Stomach (tissue), 9 donors: Measurements from ENCODE around the gene ROCK2. TPM values are rescaled to one million over a fixed set of nuclear protein-coding genes. Genes with fewer than 3 reads are reported as not detected.

ENCODE experiments used
- DNase-seq, 2 donors: peaks; one replicate each; pipeline versions ENCODE4 v3.0.0 to v3.0.0-alpha.2; 2013 to 2019
- H3K27ac ChIP-seq, 5 donors: fragments of 200-600 bp in 4 of 5; sonication (generic) in 4 of 5; one replicate each; pipeline ENCODE4 v1.5.1; 2013 to 2019; ENCODE audit warnings: mild to moderate bottlenecking in 1 of 5, moderate library complexity in 1 of 5
- H3K27me3 ChIP-seq, 3 donors: fragments of 200-600 bp; sonication (generic); one replicate each; pipeline ENCODE4 v1.5.1; 2017 to 2019; ENCODE audit warnings: mixed run types in 1 of 3
- H3K36me3 ChIP-seq, 4 donors: fragments of 200-600 bp; sonication (generic); 1 replicate in 3 of 4; 2 replicates in 1 of 4; pipeline ENCODE4 v1.5.1; 2016 to 2019
- H3K4me1 ChIP-seq, 4 donors: fragments of 200-600 bp; sonication (generic); one replicate each; pipeline ENCODE4 v1.5.1; 2016 to 2019
- H3K4me3 ChIP-seq, 4 donors: fragments of 200-600 bp; sonication (generic) in 3 of 4; one replicate each; pipeline ENCODE4 v1.5.1; 2016 to 2019; ENCODE audit warnings: mild to moderate bottlenecking in 1 of 4
- H3K9me3 ChIP-seq, 4 donors: fragments of 200-600 bp; sonication (generic); one replicate each; pipeline ENCODE4 v1.5.1; 2016 to 2019
- EP300 ChIP-seq: sonication (generic); formaldehyde crosslinking; IDR thresholded peaks from one replicate; pipeline ENCODE4 v1.6.1; 2017; ENCODE audit warnings: antibody characterized with exemption
- POLR2A ChIP-seq, 4 donors: fragments of 450-650 bp; IDR thresholded peaks; one replicate each; pipeline ENCODE4 v1.6.1; 2016; ENCODE audit warnings: antibody characterized with exemption in 4 of 4, control low read depth in 2 of 4, mild to moderate bottlenecking in 1 of 4, moderate library complexity in 1 of 4
- POLR2AphosphoS5 ChIP-seq, 3 donors: sonication (generic); formaldehyde crosslinking; IDR thresholded peaks; one replicate each; pipeline ENCODE4 v1.6.1; 2016; ENCODE audit warnings: antibody characterized with exemption in 3 of 3
- WGBS, 5 donors: extraction: QIAGEN DNeasy Blood & Tissue Kit in 3 of 5; methylation state at CpG; one replicate each; pipeline versions ENCODE4 v1.1.5 to v1.1.7; 2013 to 2018; 5-methylcytosine and 5-hydroxymethylcytosine counted together
- intact Hi-C: fragments of 100-400 bp; cut with DNase I; formaldehyde crosslinking; loops from one replicate; pipeline ENCODE4 v1.15.1; 2023; ENCODE audit warnings: low total_unique reads
- polyA plus RNA-seq, 3 donors: library from polyadenylated mRNA; stranded (reverse); fragments of 200-250 nt; gene quantifications; one replicate each; pipeline ENCODE4 v1.2.3, GENCODE V29; 2013
- total RNA-seq, 5 donors: library from RNA; depleted of rRNA; stranded (reverse); fragments of >200 nt; gene quantifications; one replicate each; pipeline versions ENCODE4 v1.1.0 to v1.2.3, GENCODE V29; 2014 to 2016
- TF ChIP-seq, protein P1 (sequence below), 7 experiments: fragments of 450-650 bp in 4 of 7; fragments of 200-600 bp in 3 of 7; sonication (generic) in 3 of 7; IDR thresholded peaks; one replicate each; pipeline ENCODE4 v1.5.1; 2016 to 2019; ENCODE audit warnings: antibody characterized with exemption in 7 of 7, control low read depth in 2 of 7, mild to moderate bottlenecking in 1 of 7
- donor health status: healthy with polysubstance abuse.
- donor health status: Bipolar disorder and iron deficiency.
- donor health status: healthy.

ROCK2 gene
- total and polyA plus RNA-seq, 8 donors, result 5.6 to 113 (median 35.9) TPM

DNA sequence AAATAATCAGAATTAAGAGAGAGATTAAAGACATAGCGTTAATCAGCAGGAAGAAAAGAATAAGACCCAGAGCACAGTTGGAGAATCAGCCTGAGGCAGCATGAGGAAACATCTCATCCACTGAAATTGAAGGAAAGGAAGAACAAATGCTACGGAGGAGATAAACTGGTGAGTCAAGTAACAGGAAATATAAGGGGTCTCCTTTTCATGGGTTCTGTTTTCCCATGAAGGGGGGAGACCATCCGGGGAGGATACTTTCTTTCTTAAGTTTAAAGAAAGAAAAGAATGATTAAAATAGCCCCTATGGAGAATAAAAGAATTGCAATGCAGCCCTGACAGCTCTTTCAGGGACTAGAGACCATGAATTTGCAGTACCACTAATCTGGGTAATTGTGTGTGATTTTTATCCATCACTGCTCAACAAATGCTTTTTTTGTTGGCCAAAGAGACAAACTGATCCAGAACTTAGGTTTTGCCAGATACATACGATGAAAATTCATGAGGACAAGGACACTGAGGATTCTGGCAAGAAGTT is 17.7 kb downstream of the ROCK2 start:
- no peaks in the 10 kb centered on the region for H3K36me3 ChIP-seq
- no peak overlapping the region for H3K27ac ChIP-seq
- DNase-seq, result no peak
- H3K4me1 ChIP-seq, result peaks cover 4 to 53% (median 28%) of the 10 kb centered on the region in 4 donors
- H3K4me3 ChIP-seq, result no peak overlapping the region
- intact Hi-C loops, result no loop called here
- WGBS, 5 donors, result 59 to 70% (median 67%) methylated on average over 4 of the region's 4 CpGs
- H3K9me3 ChIP-seq, result no peaks in the 10 kb centered on the region
- TF ChIP-seq POLR2AphosphoS5 (IDR thresholded peaks at IDR 0.05), result no peak
- no peak for TF ChIP-seq POLR2A (IDR thresholded peaks at IDR 0.05)
- TF ChIP-seq EP300, result no peak
- TF ChIP-seq, protein P1, sequence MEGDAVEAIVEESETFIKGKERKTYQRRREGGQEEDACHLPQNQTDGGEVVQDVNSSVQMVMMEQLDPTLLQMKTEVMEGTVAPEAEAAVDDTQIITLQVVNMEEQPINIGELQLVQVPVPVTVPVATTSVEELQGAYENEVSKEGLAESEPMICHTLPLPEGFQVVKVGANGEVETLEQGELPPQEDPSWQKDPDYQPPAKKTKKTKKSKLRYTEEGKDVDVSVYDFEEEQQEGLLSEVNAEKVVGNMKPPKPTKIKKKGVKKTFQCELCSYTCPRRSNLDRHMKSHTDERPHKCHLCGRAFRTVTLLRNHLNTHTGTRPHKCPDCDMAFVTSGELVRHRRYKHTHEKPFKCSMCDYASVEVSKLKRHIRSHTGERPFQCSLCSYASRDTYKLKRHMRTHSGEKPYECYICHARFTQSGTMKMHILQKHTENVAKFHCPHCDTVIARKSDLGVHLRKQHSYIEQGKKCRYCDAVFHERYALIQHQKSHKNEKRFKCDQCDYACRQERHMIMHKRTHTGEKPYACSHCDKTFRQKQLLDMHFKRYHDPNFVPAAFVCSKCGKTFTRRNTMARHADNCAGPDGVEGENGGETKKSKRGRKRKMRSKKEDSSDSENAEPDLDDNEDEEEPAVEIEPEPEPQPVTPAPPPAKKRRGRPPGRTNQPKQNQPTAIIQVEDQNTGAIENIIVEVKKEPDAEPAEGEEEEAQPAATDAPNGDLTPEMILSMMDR (IDR thresholded peaks at IDR 0.05), result no peak
- H3K27me3 ChIP-seq, result no peaks in the 10 kb centered on the region

GRCh38 chr2:11325961-11326676 is 18.3 kb downstream of the ROCK2 start:
- Histone ChIP-seq H3K27me3 (no peaks in the 10 kb centered on the region), H3K27ac (no peak overlapping the region), H3K4me3 (no peak overlapping the region), H3K4me1 (peaks cover 4 to 58% (median 28%) of the 10 kb centered on the region in 4 donors), H3K9me3 (no peaks in the 10 kb centered on the region), H3K36me3 (no peaks in the 10 kb centered on the region)
- 62 to 73% (median 64%) methylated on average over 4 of the region's 4 CpGs for WGBS, 5 donors
- no peak for DNase-seq
- TF ChIP-seq, protein P1 (IDR thresholded peaks at IDR 0.05), result no peak
- no peak for TF ChIP-seq POLR2AphosphoS5 (IDR thresholded peaks at IDR 0.05)
- TF ChIP-seq POLR2A (IDR thresholded peaks at IDR 0.05), result no peak
- no peak for TF ChIP-seq EP300
- intact Hi-C loops, result no loop called here

DNA sequence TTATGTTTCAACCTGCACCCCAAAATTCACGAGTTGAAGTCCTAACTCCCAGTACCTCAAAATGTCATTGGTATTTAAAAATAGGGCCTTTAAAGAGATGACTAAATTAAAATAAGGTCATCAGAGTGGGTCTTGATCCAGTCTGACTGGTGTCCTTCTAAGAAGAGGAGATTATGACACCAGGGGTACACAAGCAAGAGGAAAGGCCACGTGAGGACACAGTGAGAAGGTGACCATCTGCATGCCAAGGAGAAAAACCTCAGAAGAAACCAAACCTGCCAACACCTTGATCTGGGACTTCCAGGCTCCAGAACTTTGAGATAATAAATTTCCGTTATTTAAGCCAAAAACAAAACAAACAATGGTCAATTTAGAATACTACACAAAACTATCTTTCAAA is 22.6 kb downstream of the ROCK2 start:
- no peak for DNase-seq
- Histone ChIP-seq H3K9me3 (no peaks in the 10 kb centered on the region), H3K27me3 (no peaks in the 10 kb centered on the region), H3K27ac (no peak overlapping the region), H3K4me1 (peaks cover 4 to 56% (median 26%) of the 10 kb centered on the region in 4 donors), H3K36me3 (no peaks in the 10 kb centered on the region), H3K4me3 (no peak overlapping the region)
- TF ChIP-seq POLR2A (IDR thresholded peaks at IDR 0.05), result no peak
- intact Hi-C loops, result no loop called here
- 59 to 79% (median 62%) methylated on average over 3 of the region's 3 CpGs for WGBS, 5 donors

GRCh38 chr2:11320698-11321492 is 23.5 kb downstream of the ROCK2 start:
- H3K27ac ChIP-seq, result no peak overlapping the region
- intact Hi-C loops, result no loop called here
- no peak for DNase-seq
- TF ChIP-seq EP300 (no peak), POLR2AphosphoS5 (IDR thresholded peaks at IDR 0.05) (no peak), POLR2A (IDR thresholded peaks at IDR 0.05) (no peak)
- TF ChIP-seq, protein P1 (IDR thresholded peaks at IDR 0.05), result no peak
- H3K4me3 ChIP-seq, result no peak overlapping the region
- no peaks in the 10 kb centered on the region for H3K9me3 ChIP-seq
- no peaks in the 10 kb centered on the region for H3K36me3 ChIP-seq
- peaks cover 0 to 58% (median 26%) of the 10 kb centered on the region in 4 donors for H3K4me1 ChIP-seq
- 95 to 98% (median 96%) methylated on average over 17 of the region's 17 CpGs for WGBS, 5 donors
- H3K27me3 ChIP-seq, result no peaks in the 10 kb centered on the region
